ENCODE results near the gene TMEM131L.

Gene TMEM131L

GRCh38 chr4:153472122-153473037 is 6.2 kb downstream of the TMEM131L start:
- DNase-seq (ENCODE audit: low read depth in 3 of 3): no peak

DNA sequence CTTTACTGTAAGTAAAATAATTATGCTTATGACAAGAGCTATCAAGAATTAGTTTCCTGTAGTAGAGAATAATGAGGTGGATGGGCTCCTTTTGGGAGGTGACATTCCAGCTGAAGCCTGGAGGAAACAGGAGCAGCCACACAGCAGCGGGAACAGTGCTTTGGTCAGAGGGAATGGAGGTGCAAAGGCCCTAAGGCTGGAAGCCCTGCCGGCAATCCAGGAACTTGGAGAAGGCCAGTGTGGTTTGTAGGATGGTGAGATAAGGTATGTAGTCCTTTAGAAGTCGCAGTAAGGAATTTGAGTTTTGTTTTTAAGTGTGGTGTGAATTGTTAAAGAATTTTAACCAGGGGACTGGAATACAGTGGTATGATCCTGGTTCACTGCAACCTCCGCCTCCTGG is 8.1 kb downstream of the TMEM131L start:
- DNase-seq (ENCODE audit: low read depth in 3 of 3): no peak

DNA sequence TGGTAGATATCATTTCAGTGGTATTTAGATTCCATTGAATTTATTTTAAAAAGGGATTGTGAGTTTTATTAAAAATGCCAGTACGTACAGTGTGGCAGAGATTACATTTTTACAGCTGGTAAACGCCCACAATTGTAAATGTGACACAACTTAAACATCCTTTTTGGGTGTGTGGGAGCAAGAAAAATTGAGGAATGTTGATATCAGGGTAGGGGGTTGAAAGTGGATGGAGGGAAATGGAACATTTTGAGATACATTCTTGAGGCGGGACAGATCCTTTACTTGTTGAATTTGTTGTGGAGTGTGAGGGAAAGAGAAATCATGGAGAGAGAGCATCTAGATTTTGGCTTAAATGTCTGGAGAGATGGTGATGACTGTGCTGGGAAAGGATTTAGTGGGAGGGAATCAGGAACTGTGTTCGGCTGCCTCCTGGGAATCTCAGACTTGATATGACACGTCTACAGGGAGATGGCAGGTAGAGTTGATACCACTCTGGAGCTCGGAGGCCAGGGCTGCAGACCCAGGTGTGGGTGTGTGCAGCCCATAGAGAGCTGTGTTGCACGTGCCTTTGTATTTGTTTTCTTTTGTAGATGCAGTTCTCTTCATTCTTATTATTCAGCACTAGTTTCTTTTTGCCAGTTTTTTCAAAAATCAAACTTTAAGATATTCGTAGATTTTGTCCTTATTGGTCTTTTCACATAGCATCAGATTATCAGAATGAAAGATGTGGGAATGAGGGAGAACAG is 10.8 kb downstream of the TMEM131L start:
- DNase-seq (ENCODE audit: low read depth in 3 of 3): no peak

DNA sequence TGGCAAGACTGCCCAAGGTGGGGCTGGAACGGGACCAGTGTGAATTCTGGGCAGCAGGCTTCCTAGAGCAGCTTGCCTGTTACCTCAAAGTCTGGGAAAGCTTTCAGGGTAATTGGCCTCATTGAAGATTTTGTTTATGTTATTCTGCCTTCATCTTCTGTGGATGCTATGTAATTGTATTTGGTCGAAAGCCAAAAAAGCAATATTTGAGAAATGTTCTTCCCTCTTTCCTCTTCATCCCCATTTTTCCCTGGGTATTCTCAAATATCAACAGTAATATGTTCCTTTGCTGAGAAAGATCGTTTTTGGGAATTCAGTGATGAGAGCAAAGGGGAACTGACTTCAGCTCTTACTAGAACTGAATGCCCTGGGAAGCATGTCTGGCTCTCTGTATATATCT is 12.9 kb downstream of the TMEM131L start:
- DNase-seq (ENCODE audit: low read depth in 3 of 3): no peak

- DNase-seq (ENCODE audit: low read depth in 3 of 3): no peak
Observed at GRCh38 chr4:153480704-153481103, 14.5 kb downstream of the TMEM131L start.

DNA sequence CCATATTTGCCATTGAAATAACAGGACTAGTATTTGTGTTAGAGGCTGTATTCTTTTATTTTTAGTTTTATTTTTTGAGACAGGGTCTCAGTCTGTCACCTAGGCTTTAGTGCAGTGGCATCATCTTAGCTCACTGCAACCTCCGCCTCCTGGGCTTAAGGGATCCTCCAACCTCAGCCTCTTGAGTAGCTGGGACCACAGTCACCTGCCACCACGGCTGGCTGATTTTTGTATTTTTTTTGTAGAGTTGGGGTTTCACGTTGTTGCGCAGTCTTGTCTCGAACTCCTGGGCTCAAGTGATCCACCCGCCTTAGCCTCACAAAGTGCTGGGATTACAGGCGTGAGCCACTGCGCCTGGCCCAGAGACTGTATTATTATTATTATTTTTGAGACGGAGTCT is 15.3 kb downstream of the TMEM131L start:
- no peak for DNase-seq (ENCODE audit: low read depth in 3 of 3)

- no peak for DNase-seq (ENCODE audit: low read depth in 3 of 3)
Observed at GRCh38 chr4:153483432-153484418, 17.6 kb downstream of the TMEM131L start.

DNA sequence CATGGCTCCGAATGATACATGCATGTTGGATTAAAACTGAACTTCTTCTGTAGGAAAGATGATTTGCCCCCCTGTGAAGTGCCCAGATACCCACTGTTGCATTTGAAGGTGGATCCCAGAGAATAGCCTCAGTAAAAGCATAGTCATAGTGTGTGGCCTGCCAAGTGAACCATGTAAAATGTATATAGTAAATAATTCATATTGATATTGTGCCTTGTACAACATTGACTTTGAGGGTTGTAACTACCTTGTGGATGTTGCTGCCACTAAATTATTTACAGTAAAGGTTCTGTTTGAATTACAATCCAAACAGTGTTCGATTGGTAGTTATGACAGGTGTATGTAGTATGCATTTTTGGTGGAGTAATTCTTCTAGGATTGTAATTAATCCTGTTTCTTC is 19.2 kb downstream of the TMEM131L start:
- no peak for DNase-seq (ENCODE audit: low read depth in 3 of 3)

DNA sequence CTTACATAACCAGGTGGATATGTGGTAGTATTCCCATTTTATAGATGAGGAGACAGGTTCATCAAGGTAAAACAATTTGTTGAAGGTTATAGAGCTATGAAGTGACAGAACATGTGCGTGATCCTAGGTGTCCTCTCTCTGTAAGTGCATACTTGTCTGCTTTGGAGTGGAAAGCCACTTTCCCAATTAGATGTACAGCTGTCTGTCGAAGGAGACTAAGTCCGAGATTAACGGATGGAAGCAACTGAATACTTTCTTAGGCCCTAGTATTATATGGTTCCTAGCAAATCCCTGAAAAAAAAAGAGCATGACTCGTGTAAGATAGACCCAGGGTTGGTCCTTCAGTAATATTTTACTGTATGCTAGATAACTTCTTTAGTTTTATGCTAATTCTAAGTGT is 19.7 kb downstream of the TMEM131L start:
- DNase-seq (ENCODE audit: low read depth in 3 of 3): no peak

- DNase-seq (ENCODE audit: low read depth in 3 of 3): no peak
Observed at GRCh38 chr4:153486281-153487151, 20.4 kb downstream of the TMEM131L start.

DNA sequence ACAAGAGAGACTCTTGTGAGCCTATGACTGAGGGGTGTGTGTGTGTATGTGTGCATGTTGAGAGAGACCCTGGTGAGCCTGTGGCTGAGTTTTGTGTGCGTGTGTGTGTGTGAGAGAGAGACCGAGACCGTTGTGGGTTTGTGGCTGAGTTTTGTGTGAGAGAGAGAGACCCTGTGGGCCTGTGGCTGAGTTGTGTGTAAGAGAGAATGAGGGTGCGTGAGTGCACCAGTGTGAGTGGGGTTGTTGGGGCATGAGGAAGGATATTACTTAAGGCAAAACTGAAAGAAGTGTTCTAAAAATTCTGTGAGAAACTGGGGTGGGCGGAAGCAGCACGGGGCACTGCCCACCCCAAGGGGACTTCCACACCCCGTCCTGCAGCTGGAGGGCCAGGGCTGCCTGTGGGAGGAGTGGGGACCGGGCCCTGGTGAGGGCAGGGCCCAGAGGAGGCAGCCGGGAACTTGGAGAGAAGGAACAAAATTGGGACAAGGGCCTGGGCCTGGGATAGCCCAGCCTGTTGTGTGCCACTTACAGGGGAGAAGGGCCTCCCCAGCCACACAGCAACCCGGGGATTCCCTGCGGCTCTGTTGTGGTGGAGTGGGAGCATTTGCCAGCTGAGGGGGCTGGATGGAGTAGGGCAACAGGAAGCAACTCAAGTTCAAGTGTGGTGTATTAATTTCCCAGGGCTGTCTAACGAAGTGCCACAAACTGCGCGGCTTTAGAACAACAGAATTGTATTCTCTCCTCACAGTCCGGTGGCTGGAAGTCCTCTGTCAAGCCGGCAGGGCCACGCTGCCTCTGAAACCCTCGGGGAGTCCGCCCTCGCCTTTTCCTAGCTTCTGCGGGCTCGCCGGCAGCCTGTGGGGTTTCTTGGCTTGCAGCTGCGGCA is 22.1 kb downstream of the TMEM131L start:
- peak; percentile 61 to 75 (median 65) for DNase-seq (ENCODE audit: low read depth in 3 of 3)

- no peak for DNase-seq (ENCODE audit: low read depth in 3 of 3)
Observed at GRCh38 chr4:153489856-153490558, 23.8 kb downstream of the TMEM131L start.

GRCh38 chr4:153490985-153491483 is 24.9 kb downstream of the TMEM131L start:
- DNase-seq (ENCODE audit: low read depth in 3 of 3): no peak

DNA sequence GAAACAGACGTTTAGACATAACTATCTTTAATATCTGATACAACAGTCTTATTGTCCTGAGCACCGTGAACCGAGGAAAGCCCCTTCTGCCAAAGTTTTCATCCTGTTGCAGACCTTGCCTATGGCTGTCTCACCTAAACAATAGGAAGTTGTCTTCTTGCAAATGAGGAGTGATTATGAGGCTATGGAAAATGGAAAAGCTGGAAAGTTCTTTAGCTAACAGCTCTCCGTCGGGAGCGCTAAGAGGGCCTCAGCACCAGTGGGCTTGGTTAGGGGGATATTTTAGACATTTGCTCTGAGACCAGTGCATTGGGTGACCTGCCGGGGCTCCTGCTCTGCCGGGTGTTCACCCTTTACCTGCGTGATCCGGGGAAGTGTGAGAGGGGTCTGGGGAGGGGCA is 28.4 kb downstream of the TMEM131L start:
- DNase-seq (ENCODE audit: low read depth in 3 of 3): no peak

DNA sequence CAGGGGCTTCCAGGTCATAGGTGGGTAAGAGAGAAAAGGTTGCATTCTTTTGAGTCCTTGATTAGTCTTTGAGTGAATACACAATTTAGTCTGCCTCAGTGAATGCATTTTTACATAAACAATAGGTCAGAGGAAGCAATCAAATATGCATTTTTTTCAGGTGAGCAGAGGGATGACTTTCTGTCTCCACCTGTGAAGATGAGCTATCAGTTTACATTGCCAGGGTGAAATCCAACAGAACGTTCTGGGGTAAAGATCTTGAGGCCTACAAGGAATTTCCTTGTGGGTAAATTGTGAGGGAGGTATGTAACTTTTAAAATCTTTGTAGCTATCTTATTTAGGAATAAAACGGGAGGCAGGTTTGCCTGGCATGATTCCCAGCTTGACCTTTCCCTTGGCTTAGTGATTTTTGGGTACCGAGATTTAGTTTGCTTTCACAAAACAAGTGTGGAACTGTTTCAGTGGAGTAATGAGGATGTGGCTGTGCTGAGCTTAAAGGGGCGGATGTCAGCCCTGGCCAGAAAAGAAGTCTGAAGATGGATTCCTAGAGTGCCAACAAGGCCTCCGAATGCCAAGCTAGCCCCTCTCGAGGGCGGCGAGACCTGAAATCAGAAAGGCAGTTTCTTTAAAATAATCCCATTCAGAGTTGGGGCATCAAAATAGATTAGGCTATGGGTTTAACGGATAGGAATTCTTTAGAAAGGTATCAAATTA is 29.5 kb downstream of the TMEM131L start:
- DNase-seq (ENCODE audit: low read depth in 3 of 3): no peak

GRCh38 chr4:153497091-153497531 is 31.0 kb downstream of the TMEM131L start:
- DNase-seq (ENCODE audit: low read depth in 3 of 3): peak in 1 of 3 experiments; percentile 42

- DNase-seq (ENCODE audit: low read depth in 3 of 3): no peak
Observed at GRCh38 chr4:153497988-153498967, 32.1 kb downstream of the TMEM131L start.
